Muscle of leg (tissue), 11 donors: ENCODE results near the gene SHISAL1. TPM values are rescaled to one million over a fixed set of nuclear protein-coding genes. Genes with fewer than 3 reads are reported as not detected.
"Not testable (repeated sequence)": the region's sequence is repeated elsewhere in the genome, so short reads cannot be mapped to it uniquely, and the experiment has no call there.

Experiments used
- DNase-seq: peaks from one replicate; pipeline ENCODE4 v3.0.0; 2013
- H3K27ac ChIP-seq: one replicate; pipeline ENCODE4 v1.5.1; 2013; ENCODE audit warnings: mild to moderate bottlenecking, low read length, control low read depth
- H3K27me3 ChIP-seq: one replicate; pipeline ENCODE4 v1.6.1; 2013; ENCODE audit warnings: low read length; ENCODE audit not compliant: control insufficient read depth, insufficient read depth
- H3K36me3 ChIP-seq: one replicate; pipeline ENCODE4 v1.6.1; 2013; ENCODE audit warnings: low read length; ENCODE audit not compliant: control insufficient read depth, insufficient read depth
- H3K4me1 ChIP-seq: one replicate; pipeline ENCODE4 v1.6.1; 2013; ENCODE audit warnings: low read length; ENCODE audit not compliant: control insufficient read depth, insufficient read depth
- H3K4me3 ChIP-seq: one replicate; pipeline ENCODE4 v1.5.1; 2013; ENCODE audit warnings: low read length, control low read depth
- H3K9me3 ChIP-seq: replicated peaks from 2 replicates; pipeline ENCODE4 v1.6.1; 2013; ENCODE audit warnings: low read depth, low read length; ENCODE audit not compliant: control insufficient read depth
- WGBS: methylation state at CpG from one replicate; pipeline ENCODE4 v1.1.5; 2013; ENCODE audit warnings: missing lambda C conversion rate; ENCODE audit not compliant: insufficient coverage; 5-methylcytosine and 5-hydroxymethylcytosine counted together
- polyA plus RNA-seq, 8 donors: library from polyadenylated mRNA; unstranded; fragments of 120-200 nt; gene quantifications; one replicate each; pipeline versions ENCODE4 v1.2.1 to v1.2.3, GENCODE V29; 2013; ENCODE audit warnings: inconsistent platforms in 1 of 8, low replicate concordance in 1 of 8; ENCODE audit not compliant: insufficient read length in 8 of 8, insufficient read depth in 1 of 8
- total RNA-seq: library from RNA; stranded (reverse); fragments of 120-200 nt; gene quantifications from one replicate; pipeline ENCODE4 v1.2.4, GENCODE V29; 2013

Gene SHISAL1
- total and polyA plus RNA-seq, 9 donors: 8.6 to 20.5 (median 12.6) TPM

GRCh38 chr22:44305455-44305854 is 7.3 kb downstream of the SHISAL1 start:
- no peaks in the 10 kb centered on the region for H3K36me3 ChIP-seq
- no peak overlapping the region for H3K4me3 ChIP-seq
- 63% methylated on average over 9 of the region's 13 CpGs for WGBS
- H3K9me3 ChIP-seq: no peaks in the 10 kb centered on the region
- peaks cover 18% of the 10 kb centered on the region for H3K4me1 ChIP-seq
- peaks cover 8% of the 10 kb centered on the region for H3K27me3 ChIP-seq
- H3K27ac ChIP-seq: no peak overlapping the region
- DNase-seq: no peak

- Histone ChIP-seq H3K9me3 (no peaks in the 10 kb centered on the region), H3K27ac (no peak overlapping the region), H3K4me3 (no peak overlapping the region), H3K27me3 (peaks cover 13% of the 10 kb centered on the region), H3K4me1 (peaks cover 18% of the 10 kb centered on the region), H3K36me3 (no peaks in the 10 kb centered on the region)
- WGBS: 80% methylated on average over 2 of the region's 2 CpGs
- DNase-seq: no peak
Observed at GRCh38 chr22:44304911-44305310, 7.8 kb downstream of the SHISAL1 start.

- no peak for DNase-seq
- Histone ChIP-seq H3K36me3 (no peaks in the 10 kb centered on the region), H3K27ac (no peak overlapping the region), H3K9me3 (no peaks in the 10 kb centered on the region), H3K4me3 (no peak overlapping the region), H3K4me1 (peaks cover 18% of the 10 kb centered on the region), H3K27me3 (peaks cover 13% of the 10 kb centered on the region)
- 45% methylated on average over 4 of the region's 9 CpGs for WGBS
Observed at GRCh38 chr22:44304354-44304753, 8.4 kb downstream of the SHISAL1 start.

- Histone ChIP-seq H3K4me1 (peaks cover 13% of the 10 kb centered on the region), H3K27me3 (peaks cover 13% of the 10 kb centered on the region)
- WGBS: 94% methylated on average over 5 of the region's 10 CpGs
- not testable (repeated sequence) for H3K36me3 ChIP-seq, DNase-seq, H3K27ac ChIP-seq, H3K4me3 ChIP-seq, H3K9me3 ChIP-seq
Observed at GRCh38 chr22:44302363-44302762, 10.4 kb downstream of the SHISAL1 start.

- Histone ChIP-seq H3K9me3 (no peaks in the 10 kb centered on the region), H3K36me3 (no peaks in the 10 kb centered on the region), H3K4me1 (peaks cover 13% of the 10 kb centered on the region), H3K27ac (no peak overlapping the region), H3K4me3 (no peak overlapping the region), H3K27me3 (peaks cover 13% of the 10 kb centered on the region)
- DNase-seq: no peak
- 80% methylated on average over 14 of the region's 19 CpGs for WGBS
Observed at GRCh38 chr22:44301039-44301438, 11.7 kb downstream of the SHISAL1 start.

- H3K9me3 ChIP-seq: no peaks in the 10 kb centered on the region
- no peaks in the 10 kb centered on the region for H3K36me3 ChIP-seq
- 71% methylated on average over 11 of the region's 13 CpGs for WGBS
- H3K27me3 ChIP-seq: peaks cover 13% of the 10 kb centered on the region
- H3K4me1 ChIP-seq: no peaks in the 10 kb centered on the region
- no peak overlapping the region for H3K4me3 ChIP-seq
- H3K27ac ChIP-seq: no peak overlapping the region
- DNase-seq: no peak
Observed at GRCh38 chr22:44299124-44299523, 13.6 kb downstream of the SHISAL1 start.

- WGBS: 71% methylated on average over 18 of the region's 25 CpGs
- no peaks in the 10 kb centered on the region for H3K36me3 ChIP-seq
- no peaks in the 10 kb centered on the region for H3K4me1 ChIP-seq
- no peaks in the 10 kb centered on the region for H3K9me3 ChIP-seq
- H3K27me3 ChIP-seq: peaks cover 13% of the 10 kb centered on the region
- no peak overlapping the region for H3K27ac ChIP-seq
- no peak overlapping the region for H3K4me3 ChIP-seq
- DNase-seq: no peak
Observed at GRCh38 chr22:44298406-44299091, 14.2 kb downstream of the SHISAL1 start.

GRCh38 chr22:44297470-44298061 is 15.2 kb downstream of the SHISAL1 start:
- H3K27me3 ChIP-seq: peaks cover 13% of the 10 kb centered on the region
- H3K27ac ChIP-seq: no peak overlapping the region
- WGBS: 49% methylated on average over 5 of the region's 14 CpGs
- DNase-seq: no peak
- no peaks in the 10 kb centered on the region for H3K36me3 ChIP-seq
- H3K4me1 ChIP-seq: peaks cover 2% of the 10 kb centered on the region
- no peak overlapping the region for H3K4me3 ChIP-seq
- H3K9me3 ChIP-seq: no peaks in the 10 kb centered on the region

GRCh38 chr22:44295406-44295805 is 17.3 kb downstream of the SHISAL1 start:
- H3K27ac ChIP-seq: no peak overlapping the region
- H3K4me3 ChIP-seq: no peak overlapping the region
- H3K4me1 ChIP-seq: peaks cover 5% of the 10 kb centered on the region
- peaks cover 4% of the 10 kb centered on the region for H3K27me3 ChIP-seq
- WGBS: 84% methylated on average over 2 of the region's 3 CpGs
- H3K9me3 ChIP-seq: no peaks in the 10 kb centered on the region
- H3K36me3 ChIP-seq: no peaks in the 10 kb centered on the region
- DNase-seq: no peak

GRCh38 chr22:44293876-44294275 is 18.9 kb downstream of the SHISAL1 start:
- DNase-seq: no peak

More at GRCh38 chr22:44293876-44294275, 18.9 kb downstream of the SHISAL1 start:
- WGBS: 68% methylated on average over 4 of the region's 6 CpGs
- no peak overlapping the region for H3K4me3 ChIP-seq
- no peaks in the 10 kb centered on the region for H3K9me3 ChIP-seq
- H3K36me3 ChIP-seq: no peaks in the 10 kb centered on the region
- H3K27ac ChIP-seq: no peak overlapping the region
- H3K27me3 ChIP-seq: no peaks in the 10 kb centered on the region
- peaks cover 8% of the 10 kb centered on the region for H3K4me1 ChIP-seq
